ENCODE data around the gene BEX3.

The BEX3 gene

GRCh38 chrX:103396660-103397059, 20.3 kb downstream of the BEX3 start:
- FAIRE-seq: no peak
- DNase-seq (ENCODE audit: insufficient read length, low spot score): no peak

GRCh38 chrX:103397707-103398106, 21.4 kb downstream of the BEX3 start:
- DNase-seq (ENCODE audit: insufficient read length, low spot score): no peak
- TF ChIP-seq CTCF (IDR thresholded peaks at IDR 0.05; ENCODE audit: insufficient read depth, missing control alignments): no peak
- no peak for FAIRE-seq

More at GRCh38 chrX:103396660-103397059, 20.3 kb downstream of the BEX3 start:
- no peak for TF ChIP-seq CTCF (IDR thresholded peaks at IDR 0.05; ENCODE audit: insufficient read depth, missing control alignments)

GRCh38 chrX:103398421-103398864, 22.1 kb downstream of the BEX3 start:
- FAIRE-seq (no peak), DNase-seq (ENCODE audit: insufficient read length, low spot score) (no peak)
- TF ChIP-seq CTCF (IDR thresholded peaks at IDR 0.05; ENCODE audit: insufficient read depth, missing control alignments): no peak

GRCh38 chrX:103399744-103400143, 23.4 kb downstream of the BEX3 start:
- TF ChIP-seq CTCF (IDR thresholded peaks at IDR 0.05; ENCODE audit: insufficient read depth, missing control alignments): no peak
- FAIRE-seq (no peak), DNase-seq (ENCODE audit: insufficient read length, low spot score) (no peak)

GRCh38 chrX:103400931-103401330, 24.6 kb downstream of the BEX3 start:
- DNase-seq (ENCODE audit: insufficient read length, low spot score) (no peak), FAIRE-seq (no peak)
- no peak for TF ChIP-seq CTCF (IDR thresholded peaks at IDR 0.05; ENCODE audit: insufficient read depth, missing control alignments)

- FAIRE-seq: no peak
- DNase-seq (ENCODE audit: insufficient read length, low spot score): no peak
- TF ChIP-seq CTCF (IDR thresholded peaks at IDR 0.05; ENCODE audit: insufficient read depth, missing control alignments): no peak
These were observed 28.1 kb downstream of the BEX3 start for GRCh38 chrX:103404231-103405008.

GRCh38 chrX:103405009-103405333, 28.6 kb downstream of the BEX3 start:
- TF ChIP-seq CTCF (IDR thresholded peaks at IDR 0.05; ENCODE audit: insufficient read depth, missing control alignments): no peak
- FAIRE-seq (no peak), DNase-seq (ENCODE audit: insufficient read length, low spot score) (no peak)

Data from D721Med (cell line).